GM21447 (cell line): Measurements from ENCODE around the gene MTCL3.
"Not testable (repeated sequence)": the region's sequence is repeated elsewhere in the genome, so short reads cannot be mapped to it uniquely, and the experiment has no call there.

ENCODE experiments used
- ATAC-seq: cut with Tn5 transposase; IDR thresholded peaks from one replicate; pipeline ENCODE4 v1.9.1; 2021; ENCODE audit not compliant: unreplicated experiment

MTCL3 gene

GRCh38 chr6:127439718-127440117 lies 79.4 kb downstream of the MTCL3 start:
- no peak for ATAC-seq

GRCh38 chr6:127436578-127437110 lies 82.5 kb downstream of the MTCL3 start:
- no peak for ATAC-seq

- no peak for ATAC-seq
Observed at GRCh38 chr6:127435626-127436220, 83.4 kb downstream of the MTCL3 start.

- no peak for ATAC-seq
Observed at GRCh38 chr6:127434651-127435050, 84.5 kb downstream of the MTCL3 start.

- not testable (repeated sequence) for ATAC-seq
Observed at GRCh38 chr6:127428562-127428961, 90.6 kb downstream of the MTCL3 start.

- no peak for ATAC-seq
Observed at GRCh38 chr6:127423921-127424320, 95.2 kb downstream of the MTCL3 start.
